Peyer's patch (tissue), 4 donors: ENCODE measurements around the gene NEK6. TPM values are rescaled to one million over a fixed set of nuclear protein-coding genes. Genes with fewer than 3 reads are reported as not detected.

Source experiments
- DNase-seq, 3 donors: peaks; one replicate each; pipeline ENCODE4 v3.0.0-alpha.2; 2017 to 2019
- H3K27ac ChIP-seq, 4 donors: fragments of 200-600 bp; sonication (generic); one replicate each; pipeline ENCODE4 v1.5.1; 2016 to 2019
- H3K27me3 ChIP-seq, 2 donors: fragments of 200-600 bp; sonication (generic); one replicate each; pipeline ENCODE4 v1.5.1; 2019
- H3K36me3 ChIP-seq, 3 donors: fragments of 200-600 bp; sonication (generic); one replicate each; pipeline ENCODE4 v1.5.1; 2016 to 2019
- H3K4me1 ChIP-seq, 4 donors: fragments of 200-600 bp; sonication (generic); one replicate each; pipeline ENCODE4 v1.5.1; 2016 to 2019
- H3K4me3 ChIP-seq, 4 donors: fragments of 200-600 bp; sonication (generic); 1 replicate in 3 of 4; 2 replicates in 1 of 4; pipeline ENCODE4 v1.5.1; 2016 to 2019; ENCODE audit warnings: mild to moderate bottlenecking in 1 of 4
- H3K9me3 ChIP-seq, 4 donors: fragments of 200-600 bp; sonication (generic); one replicate each; pipeline ENCODE4 v1.5.1; 2016 to 2019; ENCODE audit warnings: mild to moderate bottlenecking in 1 of 4
- POLR2A ChIP-seq, 2 donors: fragments of 450-650 bp; IDR thresholded peaks; one replicate each; pipeline ENCODE4 v1.5.1; 2017; ENCODE audit warnings: antibody characterized with exemption in 2 of 2, mild to moderate bottlenecking in 2 of 2, moderate library complexity in 2 of 2
- total RNA-seq, 4 donors: library from RNA; depleted of rRNA; stranded (reverse); fragments of >200 nt; gene quantifications; one replicate each; pipeline ENCODE4 v1.1.0, GENCODE V29; 2016
- TF ChIP-seq, protein P1 (sequence below), 6 experiments: fragments of 450-650 bp in 4 of 6; fragments of 200-600 bp in 2 of 6; sonication (generic) in 1 of 6; IDR thresholded peaks; one replicate each; pipeline ENCODE4 v1.5.1; 2017 to 2019; ENCODE audit warnings: antibody characterized with exemption in 6 of 6, mild to moderate bottlenecking in 3 of 6, moderate library complexity in 1 of 6

NEK6 gene
- total RNA-seq, 4 donors from 2014 or later, result 38.4 to 77.6 (median 46.9) TPM

DNA sequence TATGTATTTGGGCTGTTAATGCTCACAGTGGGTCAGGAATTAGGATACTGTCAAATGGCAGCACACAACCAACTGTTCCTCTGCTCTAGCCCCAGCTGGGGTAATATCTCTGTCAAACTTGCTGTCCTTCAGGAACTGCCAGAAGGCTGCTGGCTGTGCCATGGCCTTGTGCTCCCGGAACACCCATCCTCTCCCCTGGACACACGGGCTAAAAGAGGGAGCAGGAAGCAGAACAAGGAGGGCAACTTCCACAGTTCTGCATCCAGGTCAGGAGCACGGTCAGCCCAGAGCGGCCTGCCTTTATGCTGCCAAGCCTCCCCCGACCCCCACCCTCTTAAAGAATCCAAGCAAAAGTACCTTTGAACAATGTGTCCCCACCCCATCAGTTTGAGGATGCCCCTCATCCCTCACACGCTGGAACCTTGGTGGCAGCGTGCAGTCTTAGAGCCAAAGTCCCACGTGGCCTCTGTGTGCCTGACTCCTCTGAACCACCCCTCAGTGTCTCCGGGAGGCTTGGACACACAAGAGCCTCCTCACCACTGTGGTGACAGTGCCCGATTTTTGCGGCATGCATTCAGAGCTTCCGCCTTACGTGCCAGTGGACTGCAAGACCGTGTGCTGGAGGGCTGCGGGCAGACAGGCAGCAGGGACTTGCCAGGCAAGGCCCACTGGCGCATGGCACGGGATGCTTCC is 96.7 kb downstream of the NEK6 start:
- no peak for DNase-seq
- Histone ChIP-seq H3K27ac (no peak overlapping the region), H3K4me3 (no peak overlapping the region), H3K9me3 (no peaks in the 10 kb centered on the region), H3K4me1 (no peaks in the 10 kb centered on the region), H3K36me3 (peaks cover 0 to 74% (median 0%) of the 10 kb centered on the region in 3 donors), H3K27me3 (no peaks in the 10 kb centered on the region)
- TF ChIP-seq POLR2A (IDR thresholded peaks at IDR 0.05), result no peak
- TF ChIP-seq, protein P1, sequence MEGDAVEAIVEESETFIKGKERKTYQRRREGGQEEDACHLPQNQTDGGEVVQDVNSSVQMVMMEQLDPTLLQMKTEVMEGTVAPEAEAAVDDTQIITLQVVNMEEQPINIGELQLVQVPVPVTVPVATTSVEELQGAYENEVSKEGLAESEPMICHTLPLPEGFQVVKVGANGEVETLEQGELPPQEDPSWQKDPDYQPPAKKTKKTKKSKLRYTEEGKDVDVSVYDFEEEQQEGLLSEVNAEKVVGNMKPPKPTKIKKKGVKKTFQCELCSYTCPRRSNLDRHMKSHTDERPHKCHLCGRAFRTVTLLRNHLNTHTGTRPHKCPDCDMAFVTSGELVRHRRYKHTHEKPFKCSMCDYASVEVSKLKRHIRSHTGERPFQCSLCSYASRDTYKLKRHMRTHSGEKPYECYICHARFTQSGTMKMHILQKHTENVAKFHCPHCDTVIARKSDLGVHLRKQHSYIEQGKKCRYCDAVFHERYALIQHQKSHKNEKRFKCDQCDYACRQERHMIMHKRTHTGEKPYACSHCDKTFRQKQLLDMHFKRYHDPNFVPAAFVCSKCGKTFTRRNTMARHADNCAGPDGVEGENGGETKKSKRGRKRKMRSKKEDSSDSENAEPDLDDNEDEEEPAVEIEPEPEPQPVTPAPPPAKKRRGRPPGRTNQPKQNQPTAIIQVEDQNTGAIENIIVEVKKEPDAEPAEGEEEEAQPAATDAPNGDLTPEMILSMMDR (IDR thresholded peaks at IDR 0.05), result no peak

DNA sequence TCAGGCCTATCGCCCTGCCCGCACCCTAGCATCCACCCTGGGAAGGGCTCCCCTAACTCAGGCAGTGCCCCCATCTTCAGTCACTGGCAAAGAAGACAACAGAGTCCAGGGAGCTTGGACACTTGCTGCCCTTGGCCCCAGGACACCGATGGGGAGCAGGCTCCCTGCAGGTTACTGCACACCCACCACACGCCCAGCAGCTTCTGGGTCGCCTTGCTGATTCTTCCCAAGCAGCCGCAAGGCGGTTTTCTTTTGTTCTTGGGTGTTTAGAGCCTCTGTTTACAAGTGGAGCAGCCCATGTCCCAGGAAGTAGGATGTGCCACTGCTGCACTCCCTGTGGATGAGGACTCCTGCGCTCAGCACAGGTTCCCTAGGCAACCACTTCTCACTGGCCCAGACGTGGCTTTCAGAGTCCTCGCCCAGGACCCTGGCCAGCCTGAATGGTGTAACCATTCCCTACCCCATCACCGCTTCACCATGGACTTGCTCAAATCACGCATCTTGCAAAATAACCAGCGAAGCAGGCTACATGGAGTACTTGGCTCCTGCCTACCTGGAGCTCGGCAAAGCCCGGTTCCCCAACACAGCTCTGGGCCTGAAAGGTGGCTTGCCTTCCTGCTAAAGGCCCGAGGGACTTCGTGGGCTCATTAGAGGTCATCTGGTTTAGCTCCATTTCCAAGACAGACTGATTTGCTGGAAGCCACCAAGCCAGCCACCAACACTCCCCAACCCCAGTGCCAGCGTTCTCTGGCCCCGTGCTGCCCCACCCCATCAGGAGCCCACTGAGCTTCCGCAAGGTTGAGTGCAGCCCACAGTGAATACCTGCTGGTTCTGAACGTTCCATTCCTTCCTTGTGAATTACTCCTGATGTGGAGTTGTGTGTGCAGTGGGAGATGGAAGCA is 97.5 kb downstream of the NEK6 start:
- no peak overlapping the region for H3K27ac ChIP-seq
- H3K4me1 ChIP-seq, result no peaks in the 10 kb centered on the region
- H3K36me3 ChIP-seq, result peaks cover 0 to 66% (median 0%) of the 10 kb centered on the region in 3 donors

DNA sequence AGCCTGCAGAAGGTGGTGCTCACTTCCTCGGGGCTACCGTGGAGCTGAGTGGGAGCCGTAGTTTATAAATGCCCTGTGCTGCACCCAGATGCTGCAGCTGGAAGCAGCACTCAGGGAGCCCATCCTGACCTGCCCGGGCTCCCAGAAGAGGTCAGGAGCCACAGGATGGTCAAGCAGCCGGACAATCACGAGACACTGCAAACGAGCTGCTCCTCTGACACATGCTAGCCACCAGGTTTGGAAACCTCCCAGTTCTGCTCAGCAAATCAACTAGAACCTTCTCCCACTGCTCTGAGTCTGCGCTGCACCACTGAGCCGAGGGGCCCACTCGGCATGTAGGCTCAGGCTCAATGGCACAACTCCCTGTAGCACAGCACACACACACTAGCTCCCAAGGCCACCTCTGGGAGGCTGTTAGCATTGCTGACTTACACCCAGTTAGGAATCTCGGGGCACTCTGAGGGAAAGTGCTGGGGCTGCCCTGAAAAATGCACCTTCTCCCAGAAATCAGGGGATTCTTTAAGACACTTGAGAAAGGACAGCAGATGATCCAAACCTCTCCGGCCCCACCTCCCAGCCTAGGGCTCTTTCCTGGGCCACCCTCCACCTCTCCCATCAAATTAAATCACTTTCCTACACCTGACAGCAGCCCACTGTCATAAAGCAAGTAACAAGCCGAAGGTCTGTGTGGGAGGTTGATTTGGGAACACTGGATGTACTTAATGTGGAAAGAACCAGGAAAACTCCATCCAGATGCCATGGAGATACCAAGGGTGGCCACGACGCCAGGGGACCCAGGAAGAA is 98.4 kb downstream of the NEK6 start:
- Histone ChIP-seq H3K27ac (no peak overlapping the region), H3K27me3 (no peaks in the 10 kb centered on the region), H3K4me1 (no peaks in the 10 kb centered on the region), H3K9me3 (no peaks in the 10 kb centered on the region), H3K4me3 (no peak overlapping the region), H3K36me3 (peaks cover 0 to 58% (median 0%) of the 10 kb centered on the region in 3 donors)
- DNase-seq, result no peak
- TF ChIP-seq POLR2A (IDR thresholded peaks at IDR 0.05), result no peak
- TF ChIP-seq, protein P1 (IDR thresholded peaks at IDR 0.05), result no peak

More for the DNA sequence above, 97.5 kb downstream of the NEK6 start:
- H3K27me3 ChIP-seq, result no peaks in the 10 kb centered on the region
- H3K4me3 ChIP-seq, result no peak overlapping the region
- no peaks in the 10 kb centered on the region for H3K9me3 ChIP-seq
- TF ChIP-seq, protein P1 (IDR thresholded peaks at IDR 0.05), result no peak
- TF ChIP-seq POLR2A (IDR thresholded peaks at IDR 0.05), result no peak
- no peak for DNase-seq

DNA sequence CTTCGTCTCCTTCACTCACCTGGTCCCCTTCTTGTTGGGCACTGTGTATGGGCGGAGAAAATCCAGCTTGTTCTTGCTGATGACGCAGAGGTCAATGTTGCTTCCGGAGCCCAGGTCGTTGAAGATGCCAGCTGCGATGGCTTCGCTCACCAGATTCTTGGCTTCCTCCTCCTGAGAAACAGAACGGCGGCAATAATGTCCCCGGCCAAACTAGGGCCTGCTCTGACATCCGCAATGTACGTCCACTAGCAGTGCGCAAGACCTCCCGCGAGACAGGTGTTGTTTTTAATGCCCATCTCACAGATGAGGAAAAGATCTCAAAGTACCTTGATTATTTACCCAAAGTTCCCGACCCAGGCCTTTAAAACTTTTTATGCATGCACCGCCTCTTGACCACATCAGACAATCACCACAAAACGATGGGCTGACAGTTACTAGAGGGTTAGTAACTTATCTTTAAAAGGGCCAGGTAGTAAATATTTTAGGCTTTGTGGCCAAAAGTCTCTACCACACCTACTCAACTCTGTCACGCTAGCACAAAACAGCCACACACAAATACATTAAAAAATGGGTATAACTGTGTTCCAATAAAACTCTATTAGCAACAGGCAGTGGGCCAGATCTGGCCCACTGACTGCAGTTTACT is 99.1 kb downstream of the NEK6 start:
- no peaks in the 10 kb centered on the region for H3K9me3 ChIP-seq
- no peak for DNase-seq
- no peaks in the 10 kb centered on the region for H3K4me1 ChIP-seq
- H3K36me3 ChIP-seq, result peaks cover 0 to 51% (median 0%) of the 10 kb centered on the region in 3 donors
- no peaks in the 10 kb centered on the region for H3K27me3 ChIP-seq
- no peak overlapping the region for H3K4me3 ChIP-seq
- H3K27ac ChIP-seq, result no peak overlapping the region
- TF ChIP-seq, protein P1 (IDR thresholded peaks at IDR 0.05), result no peak
- TF ChIP-seq POLR2A (IDR thresholded peaks at IDR 0.05), result no peak
